Lower lobe of right lung (tissue), 2 donors: ENCODE data around the gene ANKRD62. TPM values are rescaled to one million over a fixed set of nuclear protein-coding genes. Genes with fewer than 3 reads are reported as not detected.

ENCODE experiments used
- ATAC-seq, 2 donors: fragments of 200-7000 bp; cut with Tn5 transposase; one replicate each; pipeline ENCODE4 v1.9.1; 2020 to 2022; ENCODE audit warnings: mild to moderate bottlenecking in 2 of 2, moderate library complexity in 2 of 2
- DNase-seq: peaks from one replicate; pipeline ENCODE4 v3.0.0-alpha.2; 2020
- H3K27ac ChIP-seq: fragments of 200-600 bp; one replicate; pipeline ENCODE4 v1.8.0; 2022
- H3K27me3 ChIP-seq: fragments of 200-600 bp; one replicate; pipeline ENCODE4 v1.8.0; 2022; ENCODE audit warnings: low read depth
- H3K36me3 ChIP-seq: fragments of 200-600 bp; one replicate; pipeline ENCODE4 v1.8.0; 2022; ENCODE audit warnings: mild to moderate bottlenecking
- H3K4me1 ChIP-seq: fragments of 200-600 bp; one replicate; pipeline ENCODE4 v1.8.0; 2022
- H3K4me3 ChIP-seq: fragments of 200-600 bp; one replicate; pipeline ENCODE4 v1.8.0; 2022; ENCODE audit warnings: mild to moderate bottlenecking
- H3K9me3 ChIP-seq: fragments of 200-600 bp; one replicate; pipeline ENCODE4 v1.8.0; 2022
- intact Hi-C: fragments of 100-400 bp; cut with DNase I; formaldehyde crosslinking; loops from one replicate; pipeline ENCODE4 v1.11.0; 2022
- long read RNA-seq: library from polyadenylated mRNA; unstranded; transcript quantifications from one replicate; pipeline ENCODE4 v2.0.0, GENCODE V29; 2021
- total RNA-seq: library from RNA; stranded (reverse); fragmentation: NEBNext Ultra II Directional; extraction: Animal tissue kit (Norgen Biotek cat#: 25700); gene quantifications from one replicate; pipeline ENCODE4 v1.2.1, GENCODE V29; 2021
- TF ChIP-seq, protein P1 (sequence below): fragments of 200-600 bp; IDR thresholded peaks from one replicate; pipeline ENCODE4 v1.8.0; 2022; ENCODE audit warnings: antibody characterized with exemption, mild to moderate bottlenecking
- donor health status: DM: no; HTN: yes; CAD: no; lungs with severe emphysema.

Gene ANKRD62
- 0.27 TPM for total RNA-seq
- long read RNA-seq = 0 reads

DNA sequence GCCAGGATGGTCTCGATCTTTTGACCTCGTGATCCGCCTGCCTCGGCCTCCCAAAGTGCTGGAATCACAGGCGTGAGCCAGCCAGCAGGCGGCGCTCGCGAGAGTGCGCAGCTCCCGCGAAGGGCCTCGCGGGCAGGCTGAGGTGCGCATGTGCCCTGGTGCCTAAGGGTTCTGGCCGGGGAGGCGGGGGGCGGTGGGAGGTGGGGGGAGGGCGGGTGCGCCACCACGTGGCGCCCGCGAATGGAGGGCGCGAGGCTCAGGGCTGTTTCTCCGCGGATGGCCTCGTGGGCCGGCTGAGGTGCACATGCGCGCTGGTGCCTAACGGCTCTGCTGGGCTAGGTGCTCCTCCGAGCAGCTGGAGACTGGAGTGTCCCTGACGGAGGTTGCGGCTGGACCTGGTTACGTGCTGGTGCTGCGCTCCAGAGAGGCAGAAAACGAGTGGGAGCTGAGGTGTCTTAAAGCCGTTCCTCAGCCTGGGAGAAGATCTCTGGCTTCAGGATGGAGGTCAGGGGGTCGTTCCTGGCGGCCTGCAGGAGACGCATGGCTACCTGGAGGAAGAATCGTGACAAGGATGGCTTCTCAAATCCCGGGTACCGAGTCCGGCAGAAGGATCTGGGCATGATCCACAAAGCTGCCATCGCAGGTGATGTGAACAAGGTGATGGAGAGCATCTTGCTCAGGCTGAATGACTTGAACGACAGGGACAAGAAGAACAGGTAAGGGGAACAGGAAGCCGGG is at the start of gene ANKRD62:
ANKRD62 (plus strand) TSS at position 324 of the 738 bp plus-strand sequence; CDS start at position 499, 175 bp downstream.
- H3K9me3 ChIP-seq = no peaks in the 10 kb centered on the region
- DNase-seq = no peak
- no peak within 1 kb of the TSS for H3K4me3 ChIP-seq
- intact Hi-C loops = no loop called here
- TF ChIP-seq, protein P1, sequence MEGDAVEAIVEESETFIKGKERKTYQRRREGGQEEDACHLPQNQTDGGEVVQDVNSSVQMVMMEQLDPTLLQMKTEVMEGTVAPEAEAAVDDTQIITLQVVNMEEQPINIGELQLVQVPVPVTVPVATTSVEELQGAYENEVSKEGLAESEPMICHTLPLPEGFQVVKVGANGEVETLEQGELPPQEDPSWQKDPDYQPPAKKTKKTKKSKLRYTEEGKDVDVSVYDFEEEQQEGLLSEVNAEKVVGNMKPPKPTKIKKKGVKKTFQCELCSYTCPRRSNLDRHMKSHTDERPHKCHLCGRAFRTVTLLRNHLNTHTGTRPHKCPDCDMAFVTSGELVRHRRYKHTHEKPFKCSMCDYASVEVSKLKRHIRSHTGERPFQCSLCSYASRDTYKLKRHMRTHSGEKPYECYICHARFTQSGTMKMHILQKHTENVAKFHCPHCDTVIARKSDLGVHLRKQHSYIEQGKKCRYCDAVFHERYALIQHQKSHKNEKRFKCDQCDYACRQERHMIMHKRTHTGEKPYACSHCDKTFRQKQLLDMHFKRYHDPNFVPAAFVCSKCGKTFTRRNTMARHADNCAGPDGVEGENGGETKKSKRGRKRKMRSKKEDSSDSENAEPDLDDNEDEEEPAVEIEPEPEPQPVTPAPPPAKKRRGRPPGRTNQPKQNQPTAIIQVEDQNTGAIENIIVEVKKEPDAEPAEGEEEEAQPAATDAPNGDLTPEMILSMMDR = no peak
- no peaks in the 10 kb centered on the region for H3K4me1 ChIP-seq
- no peaks in the 10 kb centered on the region for H3K27me3 ChIP-seq
- no peak within 1 kb of the TSS for H3K27ac ChIP-seq
- ATAC-seq = no peak
- no peaks in the 10 kb centered on the region for H3K36me3 ChIP-seq

DNA sequence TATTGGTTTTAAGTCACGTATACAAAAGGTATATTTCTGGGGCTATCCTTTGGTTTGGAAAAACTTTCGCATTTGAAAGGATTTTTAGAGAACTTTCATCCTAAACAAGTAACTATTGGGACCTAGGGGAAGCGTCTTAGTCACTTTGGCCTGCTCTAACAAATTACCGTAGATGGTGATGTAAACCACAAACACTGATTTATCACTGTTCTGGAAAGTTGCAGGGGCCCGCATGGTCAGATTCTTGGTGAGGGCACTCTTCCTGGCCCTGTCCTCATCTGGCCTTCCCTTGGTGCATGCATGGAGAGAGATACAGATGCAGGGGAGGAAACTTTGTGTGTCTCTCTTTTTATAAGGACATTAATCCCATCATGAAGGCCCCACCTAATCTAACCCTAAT is 49.1 kb upstream of the ANKRD62 start:
- Histone ChIP-seq H3K27me3 (no peaks in the 10 kb centered on the region), H3K9me3 (no peaks in the 10 kb centered on the region), H3K36me3 (no peaks in the 10 kb centered on the region), H3K27ac (no peak overlapping the region), H3K4me3 (no peak overlapping the region), H3K4me1 (no peaks in the 10 kb centered on the region)
- TF ChIP-seq, protein P1 = no peak
- intact Hi-C loops = no loop called here
- DNase-seq (no peak), ATAC-seq (no peak)

DNA sequence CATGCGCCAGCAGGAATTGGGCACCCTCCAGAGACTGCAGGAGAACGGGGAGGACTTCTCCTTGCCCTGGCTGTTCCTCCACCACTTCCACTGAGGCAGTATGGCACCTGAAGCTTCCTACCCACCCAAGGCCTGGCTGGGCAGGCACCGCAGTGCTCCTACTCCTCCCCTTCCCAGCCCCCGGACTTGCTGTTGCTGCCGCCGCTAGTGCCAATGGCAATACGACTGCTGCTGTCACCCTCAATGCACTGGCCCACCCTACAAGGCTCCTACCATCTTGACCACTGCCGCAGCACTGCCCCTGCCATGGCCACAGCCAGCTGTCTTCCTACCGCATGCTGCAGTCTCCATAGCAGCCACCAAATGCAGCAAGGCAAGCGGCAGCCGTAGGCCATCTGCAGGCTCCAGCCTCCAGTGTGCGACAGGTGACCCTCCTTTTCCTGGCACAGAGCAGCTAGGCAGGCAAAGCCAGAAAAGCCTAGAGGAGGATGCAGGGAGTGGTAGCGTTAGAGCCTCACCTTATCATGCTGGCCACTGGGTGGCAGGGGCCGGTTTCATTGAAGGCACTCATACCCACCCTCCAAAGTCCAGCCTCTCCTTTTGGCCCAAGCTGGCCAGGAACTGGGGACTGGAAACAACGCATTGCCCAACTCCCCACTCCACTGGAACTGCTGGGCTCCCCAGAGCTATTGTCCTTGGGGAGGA is 47.4 kb upstream of the ANKRD62 start:
- TF ChIP-seq, protein P1 = no peak
- no peak for DNase-seq
- no peak for ATAC-seq

DNA sequence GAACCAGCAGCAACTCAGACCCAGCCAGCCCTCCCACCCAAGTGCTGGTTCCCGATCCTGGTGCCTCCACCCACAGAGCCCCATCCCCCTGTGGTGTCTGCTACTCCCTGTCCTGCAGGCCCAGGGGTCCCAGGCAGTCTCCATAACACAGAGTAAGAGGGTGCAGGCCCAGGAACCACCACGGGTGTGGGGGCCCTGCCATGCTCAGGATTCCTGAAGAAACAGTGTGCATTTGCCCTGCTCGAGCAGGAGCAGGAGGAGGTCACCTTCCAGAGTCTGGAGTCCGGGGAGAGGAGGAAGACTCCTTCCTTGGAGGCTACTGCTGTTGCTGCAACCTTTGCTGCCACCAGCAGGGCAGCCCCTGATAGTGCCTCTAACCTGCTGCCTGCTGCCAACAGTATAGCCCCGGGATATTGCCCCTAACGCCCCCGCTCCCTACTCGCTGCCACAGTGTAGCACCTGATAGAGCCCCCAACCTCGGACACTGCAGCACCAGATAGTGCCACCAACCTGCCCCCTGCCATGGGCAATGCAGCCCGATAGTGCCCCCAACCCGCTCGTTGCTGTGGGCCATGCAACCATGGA is 46.8 kb upstream of the ANKRD62 start:
- TF ChIP-seq, protein P1 = no peak
- Histone ChIP-seq H3K27ac (no peak overlapping the region), H3K36me3 (no peaks in the 10 kb centered on the region), H3K4me1 (no peaks in the 10 kb centered on the region), H3K4me3 (no peak overlapping the region), H3K27me3 (no peaks in the 10 kb centered on the region), H3K9me3 (no peaks in the 10 kb centered on the region)
- ATAC-seq (peak in 1 of 2 donors; percentile 9), DNase-seq (no peak)
- intact Hi-C loops = no loop called here

More for the DNA sequence above, 47.4 kb upstream of the ANKRD62 start:
- Histone ChIP-seq H3K36me3 (no peaks in the 10 kb centered on the region), H3K4me3 (no peak overlapping the region), H3K9me3 (no peaks in the 10 kb centered on the region), H3K27me3 (no peaks in the 10 kb centered on the region), H3K4me1 (no peaks in the 10 kb centered on the region), H3K27ac (no peak overlapping the region)
- intact Hi-C loops = no loop called here

DNA sequence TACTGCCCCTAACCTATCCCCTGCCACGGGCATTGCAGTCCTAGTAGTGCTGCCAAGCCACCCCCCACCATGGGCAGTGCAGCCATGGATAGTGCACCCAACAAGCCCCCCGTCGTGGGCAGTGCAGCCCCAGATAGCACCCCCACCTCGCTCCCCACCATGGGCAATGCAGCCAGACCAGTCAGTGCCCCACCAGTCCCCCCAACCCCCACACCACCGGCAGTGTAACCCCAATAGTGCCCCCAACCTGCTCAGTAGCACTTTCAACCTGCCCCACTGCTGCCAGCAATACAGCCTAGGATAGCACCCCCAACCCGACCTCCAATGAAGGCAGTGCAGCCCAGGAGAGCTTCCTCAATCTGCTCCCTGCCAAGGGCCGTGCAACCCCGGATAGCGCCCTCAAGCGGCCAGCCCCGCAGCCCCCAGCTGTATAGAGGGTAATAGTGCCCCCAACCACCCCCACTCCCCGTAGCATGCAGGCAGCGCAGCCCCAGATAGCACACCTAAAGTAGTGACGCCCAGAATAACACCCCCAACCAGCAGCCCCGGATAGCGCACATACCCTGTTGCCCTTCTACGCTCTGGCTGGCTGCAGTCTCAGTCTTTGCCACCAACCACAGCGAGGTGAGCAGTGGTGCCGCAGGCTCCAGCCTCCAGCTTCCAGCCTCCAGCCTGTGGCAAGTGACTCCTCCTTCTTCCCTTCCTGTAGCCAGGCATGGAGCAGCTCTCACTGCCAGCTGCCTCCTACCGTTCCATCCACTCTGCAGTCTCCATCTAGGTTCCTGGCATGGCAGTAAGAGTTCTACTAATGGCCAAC is 45.4 kb upstream of the ANKRD62 start:
- H3K36me3 ChIP-seq = no peaks in the 10 kb centered on the region
- DNase-seq (no peak), ATAC-seq (peak in 1 of 2 donors; percentile 41)
- no peak overlapping the region for H3K27ac ChIP-seq
- TF ChIP-seq, protein P1 = no peak
- no peak overlapping the region for H3K4me3 ChIP-seq
- H3K9me3 ChIP-seq = no peaks in the 10 kb centered on the region
- intact Hi-C loops = no loop called here
- no peaks in the 10 kb centered on the region for H3K4me1 ChIP-seq
- no peaks in the 10 kb centered on the region for H3K27me3 ChIP-seq
